Keratinocyte (primary cell): ENCODE measurements around the gene ALG11. TPM values are rescaled to one million over a fixed set of nuclear protein-coding genes. Genes with fewer than 3 reads are reported as not detected.

Experiments
- DNase-seq: peaks from one replicate; pipeline ENCODE4 v3.0.0-alpha.2; 2011; ENCODE audit warnings: low read depth, missing footprints, low spot score
- FAIRE-seq: peaks from 2 replicates; lab custom pipeline; 2011; peaks lifted over from hg19 to GRCh38; lab: Jason Lieb, UNC
- H2AFZ ChIP-seq: 2 replicates; pipeline ENCODE4 v1.6.0; 2012; ENCODE audit warnings: low read length, control low read depth, inconsistent platforms; ENCODE audit not compliant: control insufficient read depth
- H3K27ac ChIP-seq: 2 replicates; pipeline ENCODE4 v1.5.1; 2011; ENCODE audit warnings: low read length; ENCODE audit not compliant: control insufficient read depth, insufficient read depth
- H3K27me3 ChIP-seq: 3 replicates; pipeline ENCODE4 v1.6.0; 2011; ENCODE audit warnings: low read length; ENCODE audit not compliant: control insufficient read depth, insufficient read depth; ENCODE audit errors: extremely low read depth
- H3K36me3 ChIP-seq, 2 experiments: 2 replicates in 1 of 2; 3 replicates in 1 of 2; pipeline ENCODE4 v1.5.1; 2011; ENCODE audit warnings: low read length in 2 of 2, mild to moderate bottlenecking in 1 of 2; ENCODE audit not compliant: control insufficient read depth in 2 of 2, insufficient read depth in 2 of 2; ENCODE audit errors: extremely low read depth in 1 of 2
- H3K4me1 ChIP-seq: 3 replicates; pipeline ENCODE4 v1.5.1; 2011; ENCODE audit warnings: low read length; ENCODE audit not compliant: control insufficient read depth, insufficient read depth; ENCODE audit errors: extremely low read depth
- H3K4me2 ChIP-seq: 3 replicates; pipeline ENCODE4 v1.6.0; 2011; ENCODE audit warnings: low read depth, low read length; ENCODE audit not compliant: control insufficient read depth, insufficient read depth; ENCODE audit errors: extremely low read depth
- H3K4me3 ChIP-seq, 3 experiments: fragments of 200-600 bp in 1 of 3; sonication (generic) in 1 of 3; 2 replicates in 2 of 3; 3 replicates in 1 of 3; pipeline ENCODE4 v1.5.1; 2011 to 2016; ENCODE audit warnings: low read length in 3 of 3, mild to moderate bottlenecking in 3 of 3, control low read depth in 2 of 3, inconsistent platforms in 1 of 3, low read depth in 1 of 3, mixed read lengths in 1 of 3, mixed run types in 1 of 3, moderate library complexity in 1 of 3; ENCODE audit not compliant: control insufficient read depth in 2 of 3, insufficient read depth in 2 of 3; ENCODE audit errors: extremely low read depth in 1 of 3
- H3K79me2 ChIP-seq: 2 replicates; pipeline ENCODE4 v1.6.0; 2012; ENCODE audit warnings: low read length; ENCODE audit not compliant: control insufficient read depth, insufficient read depth
- H3K9ac ChIP-seq: 3 replicates; pipeline ENCODE4 v1.6.0; 2011; ENCODE audit warnings: low read length; ENCODE audit not compliant: control insufficient read depth, insufficient read depth; ENCODE audit errors: extremely low read depth
- H3K9me1 ChIP-seq: 3 replicates; pipeline ENCODE4 v1.6.0; 2011; ENCODE audit warnings: low read length; ENCODE audit not compliant: control insufficient read depth, insufficient read depth; ENCODE audit errors: extremely low read depth
- H3K9me3 ChIP-seq: 2 replicates; pipeline ENCODE4 v1.5.1; 2012; ENCODE audit warnings: low read depth, low read length; ENCODE audit not compliant: control insufficient read depth
- H4K20me1 ChIP-seq: 3 replicates; pipeline ENCODE4 v1.6.0; 2011; ENCODE audit warnings: low read length; ENCODE audit not compliant: control insufficient read depth, insufficient read depth; ENCODE audit errors: extremely low read depth
- EZH2 ChIP-seq: IDR thresholded peaks from one replicate; pipeline ENCODE4 v1.6.1; 2012; ENCODE audit warnings: inconsistent platforms, mild to moderate bottlenecking, low read length, moderate library complexity
- dilution Hi-C: fragments of 300-500 bp; cut with MboI; formaldehyde crosslinking; loops from one replicate; pipeline ENCODE4 v1.7.0; 2020; ENCODE audit warnings: low sequenced_read_pairs; ENCODE audit not compliant: extremely low pct_ligation_motif_present
- polyA minus RNA-seq, 3 experiments: library from RNA; depleted of rRNA, polyadenylated mRNA; stranded (reverse); fragments of >200 nt; gene quantifications; 1 replicate in 1 of 3; 2 replicates in 1 of 3; 3 replicates in 1 of 3; pipeline ENCODE4 v1.2.3, GENCODE V29; 2011
- polyA plus RNA-seq, 5 experiments: library from polyadenylated mRNA; depleted of rRNA in 3 of 5; stranded (reverse) in 3 of 5; stranded (forward) in 1 of 5; unstranded in 1 of 5; fragments of >200 nt; gene quantifications; 1 replicate in 1 of 5; 2 replicates in 3 of 5; 3 replicates in 1 of 5; pipeline versions ENCODE4 v1.2.1 to v1.2.3, GENCODE V29; 2011 to 2012; ENCODE audit warnings: missing spikeins in 2 of 5, low read depth in 1 of 5, low replicate concordance in 1 of 5
- TF ChIP-seq, protein P1 (sequence below), 3 experiments: IDR thresholded peaks in 1 of 3; conservative IDR thresholded peaks in 1 of 3; optimal IDR thresholded peaks in 1 of 3; 2 replicates in 2 of 3; 3 replicates in 1 of 3; pipeline versions ENCODE3 to v1.5.1; 2011; ENCODE audit warnings: low read length in 3 of 3, mild to moderate bottlenecking in 3 of 3, moderate library complexity in 2 of 3, control low read depth in 1 of 3, inconsistent platforms in 1 of 3; ENCODE audit not compliant: insufficient read depth in 2 of 3; ENCODE audit errors: extremely low read depth in 1 of 3

ALG11 gene, protein sequence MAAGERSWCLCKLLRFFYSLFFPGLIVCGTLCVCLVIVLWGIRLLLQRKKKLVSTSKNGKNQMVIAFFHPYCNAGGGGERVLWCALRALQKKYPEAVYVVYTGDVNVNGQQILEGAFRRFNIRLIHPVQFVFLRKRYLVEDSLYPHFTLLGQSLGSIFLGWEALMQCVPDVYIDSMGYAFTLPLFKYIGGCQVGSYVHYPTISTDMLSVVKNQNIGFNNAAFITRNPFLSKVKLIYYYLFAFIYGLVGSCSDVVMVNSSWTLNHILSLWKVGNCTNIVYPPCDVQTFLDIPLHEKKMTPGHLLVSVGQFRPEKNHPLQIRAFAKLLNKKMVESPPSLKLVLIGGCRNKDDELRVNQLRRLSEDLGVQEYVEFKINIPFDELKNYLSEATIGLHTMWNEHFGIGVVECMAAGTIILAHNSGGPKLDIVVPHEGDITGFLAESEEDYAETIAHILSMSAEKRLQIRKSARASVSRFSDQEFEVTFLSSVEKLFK
- polyA plus RNA-seq: 9.8 to 17.4 TPM (median 14.2 TPM) in 3 replicates
- polyA plus RNA-seq (2011; ENCODE audit: low read depth): 19.7 TPM
- 3.4 and 7.5 TPM in 2 replicates for polyA plus RNA-seq (2011; cell fraction: cytosol; rRNA removed)
- 17.5 and 24.3 TPM in 2 replicates for polyA plus RNA-seq (2011; cell fraction: nucleus; rRNA removed)
- 12.0 and 14.6 TPM in 2 replicates for polyA plus RNA-seq (2012; ENCODE audit: low replicate concordance)
- polyA minus RNA-seq: 5.6 to 15.0 TPM (median 12.6 TPM) in 3 replicates
- polyA minus RNA-seq (2011; cell fraction: cytosol; rRNA and poly(A)+ RNA removed): 7.1 TPM
- polyA minus RNA-seq (2011; cell fraction: nucleus; rRNA and poly(A)+ RNA removed): 20.7 and 35.8 TPM in 2 replicates

DNA sequence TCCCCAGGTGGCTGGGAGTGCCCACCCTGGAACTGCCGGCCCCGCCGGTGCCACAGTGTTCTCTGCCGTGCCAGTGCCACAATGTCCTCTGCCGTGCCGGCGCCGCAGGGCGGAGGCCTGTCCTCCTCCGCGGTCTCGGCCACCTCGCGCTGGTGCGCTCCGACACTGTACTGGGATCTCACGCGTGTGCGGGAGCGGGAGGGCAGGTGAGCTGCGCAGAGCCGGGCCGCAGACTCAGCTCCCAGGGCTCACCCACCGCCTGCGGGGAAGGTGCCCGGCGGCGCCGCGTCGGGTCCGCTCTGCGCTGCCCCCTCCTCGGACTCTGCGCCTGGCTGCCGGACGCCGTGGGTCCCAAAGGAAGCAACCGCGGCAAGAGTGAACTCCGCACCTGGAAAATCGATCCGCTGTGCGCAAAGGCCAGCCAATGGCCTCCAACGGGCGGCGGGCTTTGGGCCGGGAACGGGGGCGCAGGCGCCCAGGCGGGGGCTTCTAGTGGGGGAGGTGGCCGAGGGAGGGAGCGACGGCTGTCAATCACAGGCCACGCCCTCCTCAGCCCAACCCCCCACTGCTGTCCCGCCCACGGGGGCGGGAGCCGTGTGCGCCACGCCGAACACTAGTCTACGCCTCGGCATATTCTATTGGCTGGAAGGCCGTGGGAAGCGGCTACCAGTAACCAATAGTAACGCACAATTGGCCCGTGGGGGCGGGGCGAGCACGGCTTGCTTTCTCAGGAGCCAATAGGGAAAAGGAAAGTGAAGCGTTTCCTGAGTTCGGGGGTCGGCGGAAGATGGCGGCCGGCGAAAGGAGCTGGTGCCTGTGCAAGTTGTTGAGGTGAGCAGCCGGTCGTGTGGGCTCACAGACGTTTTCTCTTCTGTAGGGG, at the start of gene ALG11:
TSS of gene ALG11 (plus strand) at position 767 of the 880 bp plus-strand sequence. CDS start at position 788, 21 bp downstream.
- peak within 1 kb of the TSS; percentile 78 for H3K27ac ChIP-seq
- H3K4me2 ChIP-seq: peak within 1 kb of the TSS; percentile 92
- no peaks in the 10 kb centered on the region for H3K9me1 ChIP-seq
- H3K4me1 ChIP-seq: peaks cover 14% of the 10 kb centered on the region
- peak within 1 kb of the TSS; percentile 61 to 77 (median 64) for H3K4me3 ChIP-seq
- peak within 1 kb of the TSS; percentile 83 for H3K9ac ChIP-seq
- peaks cover 44% of the 10 kb centered on the region for H3K79me2 ChIP-seq
- peak; percentile 64 for FAIRE-seq
- peaks cover 3% of the 10 kb centered on the region for H4K20me1 ChIP-seq
- H3K36me3 ChIP-seq: no peaks in the 10 kb centered on the region
- dilution Hi-C loops: no loop called here
- peak within 1 kb of the TSS; percentile 95 for H2AFZ ChIP-seq
- H3K9me3 ChIP-seq: no peaks in the 10 kb centered on the region
- peaks cover 10% of the 10 kb centered on the region for H3K27me3 ChIP-seq
- no peak for TF ChIP-seq EZH2
- TF ChIP-seq, protein P1, sequence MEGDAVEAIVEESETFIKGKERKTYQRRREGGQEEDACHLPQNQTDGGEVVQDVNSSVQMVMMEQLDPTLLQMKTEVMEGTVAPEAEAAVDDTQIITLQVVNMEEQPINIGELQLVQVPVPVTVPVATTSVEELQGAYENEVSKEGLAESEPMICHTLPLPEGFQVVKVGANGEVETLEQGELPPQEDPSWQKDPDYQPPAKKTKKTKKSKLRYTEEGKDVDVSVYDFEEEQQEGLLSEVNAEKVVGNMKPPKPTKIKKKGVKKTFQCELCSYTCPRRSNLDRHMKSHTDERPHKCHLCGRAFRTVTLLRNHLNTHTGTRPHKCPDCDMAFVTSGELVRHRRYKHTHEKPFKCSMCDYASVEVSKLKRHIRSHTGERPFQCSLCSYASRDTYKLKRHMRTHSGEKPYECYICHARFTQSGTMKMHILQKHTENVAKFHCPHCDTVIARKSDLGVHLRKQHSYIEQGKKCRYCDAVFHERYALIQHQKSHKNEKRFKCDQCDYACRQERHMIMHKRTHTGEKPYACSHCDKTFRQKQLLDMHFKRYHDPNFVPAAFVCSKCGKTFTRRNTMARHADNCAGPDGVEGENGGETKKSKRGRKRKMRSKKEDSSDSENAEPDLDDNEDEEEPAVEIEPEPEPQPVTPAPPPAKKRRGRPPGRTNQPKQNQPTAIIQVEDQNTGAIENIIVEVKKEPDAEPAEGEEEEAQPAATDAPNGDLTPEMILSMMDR (optimal IDR thresholded peaks at IDR 0.05 in 1 of 3, IDR thresholded peaks at IDR 0.05 in 1 of 3, conservative IDR thresholded peaks at IDR 0.05 in 1 of 3; ENCODE audit: extremely low read depth in 1 of 3, insufficient read depth in 2 of 3, low read length in 3 of 3): no peak
- DNase-seq: peak; percentile 56

DNA sequence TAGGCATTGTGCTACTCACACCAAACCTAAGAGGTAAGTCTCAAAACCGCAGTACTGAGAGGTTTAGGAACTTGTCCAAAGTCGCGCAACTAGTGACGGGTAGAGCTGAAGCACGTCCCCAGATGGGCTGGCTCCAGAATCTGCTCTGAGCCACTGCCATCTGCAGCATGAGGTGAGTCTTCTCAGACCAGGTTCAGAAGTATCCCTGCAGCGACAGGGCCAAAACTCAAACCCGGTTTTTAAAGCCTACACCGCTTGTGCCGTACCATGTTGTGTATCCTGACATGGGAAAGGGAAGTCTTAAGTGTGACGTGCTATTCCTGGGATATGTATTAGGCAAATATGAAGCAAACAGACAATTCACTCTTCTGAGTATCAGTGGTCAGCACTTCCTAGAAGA, 46.0 kb upstream of the ALG11 start:
- H3K4me3 ChIP-seq: no peak overlapping the region
- H3K4me1 ChIP-seq: no peaks in the 10 kb centered on the region
- H3K79me2 ChIP-seq: no peaks in the 10 kb centered on the region
- no peaks in the 10 kb centered on the region for H3K9me1 ChIP-seq
- TF ChIP-seq, protein P1 (optimal IDR thresholded peaks at IDR 0.05 in 1 of 3, IDR thresholded peaks at IDR 0.05 in 1 of 3, conservative IDR thresholded peaks at IDR 0.05 in 1 of 3; ENCODE audit: extremely low read depth in 1 of 3, insufficient read depth in 2 of 3, low read length in 3 of 3): no peak
- TF ChIP-seq EZH2: no peak
- H3K27ac ChIP-seq: no peak overlapping the region
- H3K4me2 ChIP-seq: no peak overlapping the region
- H2AFZ ChIP-seq: no peak overlapping the region
- DNase-seq (no peak), FAIRE-seq (no peak)
- H3K9ac ChIP-seq: no peak overlapping the region
- H4K20me1 ChIP-seq: no peaks in the 10 kb centered on the region
- H3K27me3 ChIP-seq: no peaks in the 10 kb centered on the region
- dilution Hi-C loops: no loop called here
- H3K36me3 ChIP-seq: peaks cover 0 to 2% of the 10 kb centered on the region in 2 experiments
- H3K9me3 ChIP-seq: no peaks in the 10 kb centered on the region
